ENCODE data around the gene UTS2. TPM values are rescaled to one million over a fixed set of nuclear protein-coding genes. Genes with fewer than 3 reads are reported as not detected.

UTS2 gene
- total and polyA plus RNA-seq, 2 of the 13 experiments (the other 11 are each of a cell fraction or from before 2014, with no cell fraction given) = not detected

DNA sequence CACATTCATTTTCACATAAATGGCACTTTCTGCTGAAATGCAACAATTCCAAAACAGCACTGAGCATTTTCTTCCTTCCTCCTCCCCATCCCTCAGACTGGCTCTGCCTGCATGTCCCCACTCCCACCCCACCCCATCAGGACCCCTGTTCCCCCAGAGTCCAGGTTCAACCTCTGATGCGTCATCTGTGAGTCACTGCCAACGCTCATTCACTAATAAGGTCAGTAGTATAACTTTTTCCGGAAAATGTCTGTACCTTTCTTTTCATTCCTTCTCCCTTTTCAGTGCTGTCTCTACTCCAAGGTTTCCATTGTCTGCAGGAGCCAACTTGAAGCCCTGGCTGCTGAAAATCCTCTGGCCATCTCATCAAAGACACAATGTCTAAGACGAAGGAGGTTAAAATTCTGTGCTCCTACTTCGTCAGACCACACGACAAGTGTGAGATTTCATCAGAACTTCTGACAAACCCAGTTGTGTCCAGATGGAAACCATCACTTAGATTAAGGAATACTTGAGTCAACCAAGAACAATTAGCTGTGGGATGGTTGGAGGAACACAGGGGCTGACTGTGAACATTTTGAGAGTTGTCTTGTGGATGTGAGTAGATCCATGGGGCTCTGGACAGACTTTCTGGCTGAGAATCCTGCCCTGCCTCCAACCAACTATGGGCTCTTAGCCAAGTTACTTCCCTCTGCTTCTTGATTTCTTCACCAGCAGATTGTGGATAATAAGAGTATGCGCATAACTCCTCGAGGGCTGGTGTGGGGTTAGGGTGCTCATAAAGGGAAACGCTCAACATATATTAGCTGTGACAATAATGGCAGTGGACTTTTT, 35.6 kb upstream of the UTS2 start (continued):
- no peak for TF ChIP-seq PTBP1 (IDR thresholded peaks at IDR 0.05; ENCODE audit: low read depth, low read length, poor library complexity, severe bottlenecking)
- TF ChIP-seq ZNF772 (CRISPR knock-in tag; IDR thresholded peaks at IDR 0.05) = no peak
- no peak for TF ChIP-seq HINFP (CRISPR knock-in tag; IDR thresholded peaks at IDR 0.05; ENCODE audit: low read depth)
- TF ChIP-seq SRF (IDR thresholded peaks at IDR 0.05; ENCODE audit: low read depth, low read length) = no peak
- no peak for TF ChIP-seq ADNP (CRISPR knock-in tag; IDR thresholded peaks at IDR 0.05)
- no peak for TF ChIP-seq ZNF652 (CRISPR knock-in tag; IDR thresholded peaks at IDR 0.05; ENCODE audit: borderline replicate concordance, low read depth)
- TF ChIP-seq SMARCC2 (IDR thresholded peaks at IDR 0.05) = no peak
- TF ChIP-seq ZNF879 (CRISPR knock-in tag; IDR thresholded peaks at IDR 0.05) = no peak
- TF ChIP-seq ONECUT2 (CRISPR knock-in tag; IDR thresholded peaks at IDR 0.05) = no peak
- TF ChIP-seq NFE2L2 (IDR thresholded peaks at IDR 0.05; ENCODE audit: low read length) = no peak

DNA sequence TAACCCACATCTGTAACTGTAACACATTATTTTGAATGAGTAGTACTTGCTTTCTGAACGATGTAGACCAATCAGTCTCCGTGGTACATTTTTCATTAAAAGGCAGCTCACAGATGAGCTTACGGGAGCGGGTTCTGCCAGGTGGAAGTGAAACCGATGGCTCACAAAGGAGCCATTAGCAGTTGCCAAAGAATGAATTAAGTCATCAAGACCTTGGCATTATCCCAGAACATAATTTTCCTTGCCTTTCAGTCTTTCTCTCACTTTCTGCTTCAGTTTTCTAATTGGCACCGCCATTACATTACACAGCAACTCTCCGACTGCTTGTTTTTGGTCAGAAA, 33.5 kb upstream of the UTS2 start:
- TF ChIP-seq CBX5 (CRISPR knock-in tag; IDR thresholded peaks at IDR 0.05; ENCODE audit: borderline replicate concordance) (no peak), ZC3H13 (CRISPR knock-in tag; IDR thresholded peaks at IDR 0.05) (no peak), NR2F1 (CRISPR knock-in tag; IDR thresholded peaks at IDR 0.05) (no peak), SMAD3 (CRISPR knock-in tag; IDR thresholded peaks at IDR 0.05) (no peak)
- Histone ChIP-seq H3K4me2 (ENCODE audit: low read depth, low read length) (no peak overlapping the region), H3K9ac (ENCODE audit: insufficient read depth, low read depth, low read length) (no peak overlapping the region), H3K27ac (ENCODE audit: extremely low read length, insufficient read depth, low read length) (no peak overlapping the region), H3K36me3 (replicated peaks in 1 of 2; ENCODE audit: control insufficient read depth in 1 of 2, insufficient read depth in 2 of 2, low read length in 2 of 2) (no peaks in the 10 kb centered on the region), H3K9me3 (ENCODE audit: low read length) (no peaks in the 10 kb centered on the region), H3K79me2 (ENCODE audit: insufficient read depth, low read length) (no peaks in the 10 kb centered on the region), H3K4me1 (ENCODE audit: insufficient read depth, low read length) (no peaks in the 10 kb centered on the region), H3K27me3 (ENCODE audit: control insufficient read depth in 1 of 2, insufficient read depth in 2 of 2, low read length in 2 of 2) (no peaks in the 10 kb centered on the region), H2AFZ (ENCODE audit: low read length) (no peak overlapping the region), H4K20me1 (ENCODE audit: insufficient read depth, low read length) (no peaks in the 10 kb centered on the region), H3K4me3 (replicated peaks in 1 of 3; ENCODE audit: insufficient read depth in 1 of 3, low read depth in 2 of 3, low read length in 3 of 3) (no peak overlapping the region)
- ATAC-seq (no peak), DNase-seq (ENCODE audit: low spot score) (no peak), FAIRE-seq (no peak)
- in situ Hi-C loops (cut with HindIII; ENCODE audit: extremely low pct_ligation_motif_present, low pct_unique_long_range_greater_than_20kb) (no loop called here), intact Hi-C loops (cut with micrococcal nuclease; ENCODE audit: unreplicated experiment) (no loop called here)
- BruUV-seq (replicated peaks) = no TSS peak
- 70% methylated on average over 7 of the region's 7 CpGs for WGBS (ENCODE audit: low lambda C conversion rate)
- ChIA-PET CTCF (ENCODE audit: low intra/inter-chr PET ratio, low total read pairs) (no interaction called here), POLR2A (no interaction called here)

Measured in HepG2 (cell line).